GM18517 (cell line): Measurements from ENCODE around the gene CARMIL1.

Experiments
- ATAC-seq: cut with Tn5 transposase; IDR thresholded peaks from one replicate; pipeline ENCODE4 v1.9.1; 2021; ENCODE audit warnings: mild to moderate bottlenecking, moderate library complexity; ENCODE audit not compliant: unreplicated experiment

Gene CARMIL1

GRCh38 chr6:25404091-25404490 is 124.9 kb downstream of the CARMIL1 start:
- no peak for ATAC-seq

- peak; percentile 95 for ATAC-seq
These were observed 125.6 kb downstream of the CARMIL1 start for GRCh38 chr6:25404693-25405169.

GRCh38 chr6:25405442-25405841 is 126.3 kb downstream of the CARMIL1 start:
- no peak for ATAC-seq

GRCh38 chr6:25407431-25407830 is 128.3 kb downstream of the CARMIL1 start:
- ATAC-seq: no peak

- no peak for ATAC-seq
These were observed 130.9 kb downstream of the CARMIL1 start for GRCh38 chr6:25410102-25410501.

- ATAC-seq: peak; percentile 49
These were observed 132.3 kb downstream of the CARMIL1 start for GRCh38 chr6:25411316-25411950.

GRCh38 chr6:25413207-25413905 is 134.2 kb downstream of the CARMIL1 start:
- no peak for ATAC-seq

GRCh38 chr6:25414168-25414567 is 135.0 kb downstream of the CARMIL1 start:
- ATAC-seq: no peak

GRCh38 chr6:25414755-25415154 is 135.6 kb downstream of the CARMIL1 start:
- no peak for ATAC-seq

- no peak for ATAC-seq
These were observed 136.1 kb downstream of the CARMIL1 start for GRCh38 chr6:25415274-25415673.

- no peak for ATAC-seq
These were observed 136.5 kb downstream of the CARMIL1 start for GRCh38 chr6:25415701-25416100.

GRCh38 chr6:25417046-25417605 is 138.0 kb downstream of the CARMIL1 start:
- ATAC-seq: no peak

- no peak for ATAC-seq
These were observed 139.4 kb downstream of the CARMIL1 start for GRCh38 chr6:25418454-25419052.

GRCh38 chr6:25419879-25420278 is 140.7 kb downstream of the CARMIL1 start:
- no peak for ATAC-seq

- ATAC-seq: no peak
These were observed 144.2 kb downstream of the CARMIL1 start for GRCh38 chr6:25423358-25423757.

GRCh38 chr6:25424303-25424702 is 145.1 kb downstream of the CARMIL1 start:
- ATAC-seq: no peak

- ATAC-seq: no peak
These were observed 148.4 kb downstream of the CARMIL1 start for GRCh38 chr6:25427549-25427948.

- ATAC-seq: no peak
These were observed 149.7 kb downstream of the CARMIL1 start for GRCh38 chr6:25428758-25429317.

GRCh38 chr6:25431306-25431974 is 152.3 kb downstream of the CARMIL1 start:
- no peak for ATAC-seq

- ATAC-seq: no peak
These were observed 152.8 kb downstream of the CARMIL1 start for GRCh38 chr6:25431975-25432307.

GRCh38 chr6:25434921-25435320 is 155.7 kb downstream of the CARMIL1 start:
- ATAC-seq: no peak
